HepG2 (cell line): ENCODE measurements around the gene BABAM2.

Experiments
- ELF1 ChIP-seq: sonication (generic); formaldehyde crosslinking; IDR thresholded peaks from 2 replicates; pipeline ENCODE4 v1.4.0; 2020; ENCODE audit warnings: missing genetic modification reagents
- FOXP4 ChIP-seq: sonication (generic); formaldehyde crosslinking; IDR thresholded peaks from 2 replicates; pipeline ENCODE4 v1.4.0; 2020; ENCODE audit warnings: missing genetic modification reagents
- KDM5A ChIP-seq: fragments of 200-600 bp; sonication (generic); IDR thresholded peaks from 2 replicates; pipeline ENCODE4 v1.7.0; 2018; ENCODE audit warnings: antibody characterized with exemption, mild to moderate bottlenecking, low read length, borderline replicate concordance
- TBP ChIP-seq: sonication (generic); formaldehyde crosslinking; IDR thresholded peaks from 2 replicates; pipeline ENCODE4 v1.5.0; 2020; ENCODE audit warnings: missing genetic modification reagents
- ZNF24 ChIP-seq: fragments of 450-650 bp; IDR thresholded peaks from 2 replicates; pipeline ENCODE4 v1.6.1; 2017; ENCODE audit warnings: antibody characterized with exemption, mild to moderate bottlenecking
- ZNF549 ChIP-seq: sonication (generic); formaldehyde crosslinking; IDR thresholded peaks from 2 replicates; pipeline ENCODE4 v1.5.0; 2020; ENCODE audit warnings: missing genetic modification reagents
- ZSCAN20 ChIP-seq: sonication (generic); formaldehyde crosslinking; IDR thresholded peaks from 2 replicates; pipeline ENCODE4 v1.4.0; 2020; ENCODE audit warnings: missing genetic modification reagents, mild to moderate bottlenecking, borderline replicate concordance

- TF ChIP-seq KDM5A (no peak), ZNF549 (CRISPR knock-in tag) (no peak), FOXP4 (CRISPR knock-in tag) (no peak), ZNF24 (no peak), TBP (CRISPR knock-in tag) (no peak), ELF1 (no peak), ZSCAN20 (CRISPR knock-in tag) (no peak)
These were observed 342.7 kb downstream of the BABAM2 start for GRCh38 chr2:28233164-28233676.
